Activated T-helper 17 cell treated with anti-CD3 and anti-CD28 coated beads, Interleukin-2, amount 50 U/mL, for 72 hours (primary cell): ENCODE results near the gene ZNF681. TPM values are rescaled to one million over a fixed set of nuclear protein-coding genes. Genes with fewer than 3 reads are reported as not detected.
"Not testable (repeated sequence)": the region's sequence is repeated elsewhere in the genome, so short reads cannot be mapped to it uniquely, and the experiment has no call there.

ENCODE experiments used
- ATAC-seq: fragments of 150-1000 bp; cut with Tn5 transposase; replicated peaks from 2 replicates; pipeline ENCODE4 v1.10.0; 2021; ENCODE audit warnings: mild to moderate bottlenecking, moderate library complexity
- H3K27ac Mint-ChIP-seq: one replicate; pipeline ENCODE4 v1.8.0; 2022; ENCODE audit warnings: mixed read lengths
- H3K27me3 Mint-ChIP-seq: one replicate; pipeline ENCODE4 v1.8.0; 2022; ENCODE audit warnings: mixed read lengths
- H3K36me3 Mint-ChIP-seq: one replicate; pipeline ENCODE4 v1.8.0; 2022; ENCODE audit warnings: low read depth, mild to moderate bottlenecking, mixed read lengths
- H3K4me1 Mint-ChIP-seq: one replicate; pipeline ENCODE4 v1.8.0; 2022; ENCODE audit warnings: mixed read lengths
- H3K4me3 Mint-ChIP-seq: one replicate; pipeline ENCODE4 v1.8.0; 2022; ENCODE audit warnings: mild to moderate bottlenecking, mixed read lengths
- H3K9me3 Mint-ChIP-seq: one replicate; pipeline ENCODE4 v1.8.0; 2022; ENCODE audit warnings: mixed read lengths
- total RNA-seq, 2 donors: library from RNA; stranded (reverse); gene quantifications; one replicate each; pipeline ENCODE4 v1.2.3, GENCODE V29; 2022

ZNF681 gene
- total RNA-seq, 2 donors from 2014 or later: 2.3 to 3.1 TPM

GRCh38 chr19:23766951-23767350, 8.3 kb upstream of the ZNF681 start:
- Mint-ChIP-seq H3K9me3 (no peaks in the 10 kb centered on the region), H3K27ac (no peak overlapping the region), H3K4me3 (no peak overlapping the region), H3K4me1 (peaks cover 19% of the 10 kb centered on the region), H3K36me3 (no peaks in the 10 kb centered on the region), H3K27me3 (no peaks in the 10 kb centered on the region)
- ATAC-seq: no peak

- Mint-ChIP-seq H3K4me3 (peak overlapping the region; percentile 91), H3K9me3 (no peaks in the 10 kb centered on the region), H3K27ac (no peak overlapping the region), H3K4me1 (peaks cover 13% of the 10 kb centered on the region), H3K27me3 (no peaks in the 10 kb centered on the region), H3K36me3 (no peaks in the 10 kb centered on the region)
- ATAC-seq: no peak
These were observed 6.1 kb upstream of the ZNF681 start for GRCh38 chr19:23764781-23765180.

GRCh38 chr19:23762884-23763711, 4.4 kb upstream of the ZNF681 start:
- peaks cover 18% of the 10 kb centered on the region for H3K4me1 Mint-ChIP-seq
- no peaks in the 10 kb centered on the region for H3K9me3 Mint-ChIP-seq
- peak; percentile 79 for ATAC-seq
- peak overlapping the region; percentile 91 for H3K4me3 Mint-ChIP-seq
- H3K27ac Mint-ChIP-seq: peak overlapping the region; percentile 42
- H3K36me3 Mint-ChIP-seq: no peaks in the 10 kb centered on the region
- H3K27me3 Mint-ChIP-seq: no peaks in the 10 kb centered on the region

- peak overlapping the region; percentile 91 for H3K4me3 Mint-ChIP-seq
- no peaks in the 10 kb centered on the region for H3K27me3 Mint-ChIP-seq
- peaks cover 18% of the 10 kb centered on the region for H3K4me1 Mint-ChIP-seq
- peak overlapping the region; percentile 42 for H3K27ac Mint-ChIP-seq
- no peaks in the 10 kb centered on the region for H3K36me3 Mint-ChIP-seq
- no peaks in the 10 kb centered on the region for H3K9me3 Mint-ChIP-seq
- no peak for ATAC-seq
These were observed 3.8 kb upstream of the ZNF681 start for GRCh38 chr19:23762548-23762883.

GRCh38 chr19:23760326-23760725, 1.6 kb upstream of the ZNF681 start:
- ATAC-seq, H3K36me3 Mint-ChIP-seq, H3K27ac Mint-ChIP-seq, H3K9me3 Mint-ChIP-seq, H3K27me3 Mint-ChIP-seq: not testable (repeated sequence)
- Mint-ChIP-seq H3K4me1 (peaks cover 16% of the 10 kb centered on the region), H3K4me3 (peak overlapping the region; percentile 13)

- not testable (repeated sequence) for H3K27me3 Mint-ChIP-seq, ATAC-seq, H3K27ac Mint-ChIP-seq, H3K4me3 Mint-ChIP-seq, H3K4me1 Mint-ChIP-seq
- H3K36me3 Mint-ChIP-seq: peaks cover 44% of the 10 kb centered on the region
- peaks cover 23% of the 10 kb centered on the region for H3K9me3 Mint-ChIP-seq
These were observed 15.0 kb downstream of the ZNF681 start for GRCh38 chr19:23743633-23744232.

GRCh38 chr19:23730729-23731465, 27.8 kb downstream of the ZNF681 start:
- H3K9me3 Mint-ChIP-seq, ATAC-seq, H3K36me3 Mint-ChIP-seq, H3K27me3 Mint-ChIP-seq, H3K4me1 Mint-ChIP-seq, H3K4me3 Mint-ChIP-seq, H3K27ac Mint-ChIP-seq: not testable (repeated sequence)

- H3K27me3 Mint-ChIP-seq, ATAC-seq, H3K4me1 Mint-ChIP-seq, H3K27ac Mint-ChIP-seq, H3K36me3 Mint-ChIP-seq, H3K9me3 Mint-ChIP-seq, H3K4me3 Mint-ChIP-seq: not testable (repeated sequence)
These were observed 34.5 kb downstream of the ZNF681 start for GRCh38 chr19:23724161-23724560.

GRCh38 chr19:23718802-23719201, 39.9 kb downstream of the ZNF681 start:
- no peak overlapping the region for H3K4me3 Mint-ChIP-seq
- no peak overlapping the region for H3K27ac Mint-ChIP-seq
- no peaks in the 10 kb centered on the region for H3K36me3 Mint-ChIP-seq
- H3K4me1 Mint-ChIP-seq: no peaks in the 10 kb centered on the region
- peaks cover 3% of the 10 kb centered on the region for H3K27me3 Mint-ChIP-seq
- no peaks in the 10 kb centered on the region for H3K9me3 Mint-ChIP-seq
- no peak for ATAC-seq

GRCh38 chr19:23716792-23717191, 41.9 kb downstream of the ZNF681 start:
- Mint-ChIP-seq H3K9me3 (no peaks in the 10 kb centered on the region), H3K27me3 (peaks cover 3% of the 10 kb centered on the region), H3K27ac (no peak overlapping the region), H3K4me1 (no peaks in the 10 kb centered on the region), H3K36me3 (no peaks in the 10 kb centered on the region), H3K4me3 (no peak overlapping the region)
- ATAC-seq: peak; percentile 56

GRCh38 chr19:23709347-23709746, 49.3 kb downstream of the ZNF681 start:
- no peak for ATAC-seq
- Mint-ChIP-seq H3K9me3 (no peaks in the 10 kb centered on the region), H3K4me1 (no peaks in the 10 kb centered on the region), H3K4me3 (no peak overlapping the region), H3K27me3 (no peaks in the 10 kb centered on the region), H3K36me3 (no peaks in the 10 kb centered on the region), H3K27ac (no peak overlapping the region)

- Mint-ChIP-seq H3K4me3 (no peak overlapping the region), H3K27ac (no peak overlapping the region), H3K9me3 (no peaks in the 10 kb centered on the region), H3K4me1 (no peaks in the 10 kb centered on the region), H3K36me3 (no peaks in the 10 kb centered on the region), H3K27me3 (no peaks in the 10 kb centered on the region)
- no peak for ATAC-seq
These were observed 52.0 kb downstream of the ZNF681 start for GRCh38 chr19:23706657-23707056.

GRCh38 chr19:23699521-23699860, 59.2 kb downstream of the ZNF681 start:
- H3K4me3 Mint-ChIP-seq: no peak overlapping the region

GRCh38 chr19:23698711-23699520, 59.8 kb downstream of the ZNF681 start:
- H3K9me3 Mint-ChIP-seq: no peaks in the 10 kb centered on the region
- H3K4me3 Mint-ChIP-seq: no peak overlapping the region
- H3K4me1 Mint-ChIP-seq: no peaks in the 10 kb centered on the region
- no peak for ATAC-seq
- H3K36me3 Mint-ChIP-seq: no peaks in the 10 kb centered on the region
- H3K27me3 Mint-ChIP-seq: no peaks in the 10 kb centered on the region
- H3K27ac Mint-ChIP-seq: no peak overlapping the region

More at GRCh38 chr19:23699521-23699860, 59.2 kb downstream of the ZNF681 start:
- H3K27me3 Mint-ChIP-seq: no peaks in the 10 kb centered on the region
- H3K36me3 Mint-ChIP-seq: no peaks in the 10 kb centered on the region
- no peaks in the 10 kb centered on the region for H3K4me1 Mint-ChIP-seq
- H3K27ac Mint-ChIP-seq: no peak overlapping the region
- no peak for ATAC-seq
- H3K9me3 Mint-ChIP-seq: no peaks in the 10 kb centered on the region
